NCI-H748 treated with DMSO at 0.1 percent for 48 hours (cell line): ENCODE results near the gene BCAS3.

Experiments used
- DNase-seq: peaks from one replicate; lab custom pipeline; 2025; lab: John Stamatoyannopoulos, UW

The BCAS3 gene

DNA sequence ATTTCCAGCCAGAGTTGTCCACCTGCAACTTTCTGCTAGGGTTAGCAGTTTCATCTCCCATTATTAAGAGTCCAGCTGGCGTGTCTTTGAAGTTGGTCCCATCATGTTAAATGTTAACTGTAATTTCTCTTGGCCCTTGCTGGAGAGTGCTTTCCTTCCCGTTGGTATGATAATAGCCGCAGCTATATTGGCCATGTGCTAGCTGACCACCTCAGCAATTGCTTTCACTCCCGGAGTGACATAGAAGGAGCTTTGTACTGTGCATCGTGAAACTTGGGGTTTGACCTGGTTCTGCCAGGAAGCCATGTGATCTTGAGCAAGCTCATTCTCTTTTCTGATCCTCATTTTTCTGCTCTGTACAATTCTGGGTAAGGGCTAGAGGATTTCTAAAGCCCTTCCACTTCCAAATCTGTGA is 641.0 kb downstream of the BCAS3 start:
- DNase-seq, result no peak

DNA sequence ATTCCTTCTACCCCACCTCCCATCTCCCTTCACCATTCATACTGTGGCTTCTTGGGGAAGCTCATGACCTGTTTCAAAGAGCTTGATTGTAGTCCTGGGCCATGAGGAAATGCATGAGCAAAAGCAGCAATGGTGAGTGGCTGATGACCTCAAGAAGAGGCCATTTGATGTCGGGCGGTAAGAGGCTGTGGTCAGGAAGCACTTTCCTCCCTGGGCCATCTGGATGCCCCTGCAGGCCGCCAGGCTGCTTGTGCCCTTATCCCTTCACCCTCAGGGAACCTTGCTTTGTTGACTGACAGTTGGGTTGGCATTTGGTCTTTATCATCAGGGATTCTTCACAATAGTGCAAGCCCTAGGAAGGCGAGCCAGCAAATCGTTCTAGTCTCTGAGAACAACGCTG is 643.7 kb downstream of the BCAS3 start:
- DNase-seq, result no peak

DNA sequence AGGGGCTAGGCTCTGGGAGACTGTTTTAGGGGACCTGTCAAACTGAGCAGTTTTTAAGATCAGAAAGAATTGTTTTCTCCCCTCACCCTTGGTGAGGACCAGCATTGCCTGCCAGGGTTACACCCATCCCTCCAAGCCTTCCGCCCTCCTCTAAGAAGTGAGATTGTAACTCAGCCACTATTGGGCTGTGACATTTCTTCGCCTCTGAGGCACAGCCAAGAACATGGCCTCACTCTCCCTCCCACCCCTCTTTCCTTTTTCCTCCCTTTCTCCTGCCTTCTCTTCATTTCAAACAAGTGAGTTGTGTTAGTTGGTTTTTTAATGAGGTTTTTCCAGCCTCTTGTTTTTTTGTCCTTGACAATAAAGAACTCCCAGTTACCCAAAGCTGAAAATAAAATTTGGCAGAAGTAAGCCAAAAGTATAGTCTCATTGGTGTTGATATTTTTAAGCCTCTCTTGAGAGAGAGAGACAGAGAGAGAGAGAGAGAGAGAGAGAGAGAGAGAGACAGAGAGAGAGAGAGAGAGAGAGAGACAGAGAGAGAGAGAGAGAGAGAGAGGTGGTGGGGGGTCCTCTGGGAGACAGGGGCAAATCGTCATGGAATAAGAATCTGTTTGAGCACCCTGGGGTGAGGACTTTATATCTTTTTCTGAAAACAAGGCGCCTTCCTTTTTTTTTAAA is 644.8 kb downstream of the BCAS3 start:
- DNase-seq, result no peak

DNA sequence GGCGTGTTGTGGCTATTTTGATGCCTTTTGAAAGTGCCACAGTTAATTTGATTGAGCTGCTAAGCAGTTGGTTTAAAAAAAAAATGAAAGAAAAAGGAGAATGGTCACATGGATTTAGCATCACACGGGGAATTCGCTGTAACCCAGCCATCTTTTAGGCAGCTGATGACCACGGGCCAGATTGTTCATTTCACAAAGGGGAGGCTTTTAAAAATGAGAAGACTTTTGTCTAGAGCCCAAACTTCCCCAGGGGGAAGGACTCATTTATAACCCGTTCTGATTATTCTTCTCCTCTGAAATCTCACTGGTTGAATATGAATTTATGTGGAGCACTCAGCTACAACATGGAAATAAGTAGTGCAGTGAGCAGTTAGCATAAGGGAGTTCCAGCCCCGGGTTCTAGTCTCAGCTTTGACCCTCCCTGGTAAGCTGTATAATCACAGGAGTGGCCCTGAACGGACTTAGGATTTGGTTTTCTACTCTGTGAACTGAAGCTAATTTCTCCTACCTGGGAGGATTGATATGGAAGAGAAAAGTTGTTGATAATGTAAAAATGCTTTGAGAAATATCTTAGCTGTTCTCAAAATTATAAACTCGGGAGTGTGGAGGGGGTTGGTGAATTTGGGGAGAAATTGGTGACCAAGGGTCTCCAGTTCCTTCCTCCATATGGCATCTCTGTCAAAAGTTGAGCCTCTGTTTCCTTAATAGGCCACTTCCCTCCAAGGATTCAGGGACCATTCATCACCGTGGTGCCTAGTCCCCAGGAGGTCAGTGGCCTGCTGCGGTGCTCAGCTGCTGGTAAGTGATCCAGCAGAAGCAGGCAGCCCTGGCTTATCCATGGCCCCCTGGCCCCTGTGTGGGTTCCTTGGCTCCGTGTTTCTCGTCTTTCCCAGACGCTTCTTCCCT is 645.6 kb downstream of the BCAS3 start:
- no peak for DNase-seq

DNA sequence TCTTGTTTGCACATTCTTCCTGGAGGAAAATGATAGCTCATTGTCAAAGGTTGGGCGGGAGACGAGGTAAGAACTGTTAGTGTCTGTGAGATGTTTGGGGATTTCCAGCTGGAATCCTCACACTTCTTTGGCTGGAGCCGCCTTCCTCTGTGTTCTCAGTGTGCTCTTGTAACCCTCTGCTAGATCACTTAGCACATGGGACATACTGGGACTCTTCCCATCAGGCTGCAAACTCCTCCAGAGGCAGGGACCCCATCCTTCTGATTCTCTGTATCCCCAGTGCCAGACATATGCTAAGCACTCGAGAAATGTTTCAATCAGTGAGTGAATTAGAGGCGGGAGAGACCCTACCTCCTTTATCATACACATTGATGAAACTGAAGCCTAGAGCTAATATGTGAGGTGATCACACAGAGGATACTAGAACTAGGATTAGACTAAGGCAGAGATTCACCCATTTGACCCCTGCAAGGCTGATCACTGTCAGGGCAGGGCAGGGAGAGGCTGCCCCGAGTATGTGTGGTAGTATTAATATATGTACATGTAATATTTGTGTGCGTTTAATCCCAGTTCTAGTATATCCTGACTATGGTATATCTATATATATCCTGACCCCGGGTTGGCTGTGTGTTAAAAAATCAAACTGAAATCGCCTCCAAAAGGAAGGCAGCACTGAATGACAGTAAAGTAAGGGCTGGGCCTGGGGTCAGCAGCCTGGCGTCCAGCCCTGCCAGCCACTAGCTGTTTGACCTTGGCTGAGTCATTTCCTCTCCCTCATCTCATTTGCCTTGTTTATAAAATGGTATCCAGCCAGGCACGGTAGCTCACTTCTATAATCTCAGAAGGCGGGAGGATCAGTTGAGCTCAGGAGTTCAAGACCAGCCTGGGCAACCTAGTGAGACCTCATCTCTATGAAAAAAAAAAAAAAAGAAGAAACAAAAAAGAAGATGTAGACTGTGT is 646.5 kb downstream of the BCAS3 start:
- DNase-seq, result no peak

DNA sequence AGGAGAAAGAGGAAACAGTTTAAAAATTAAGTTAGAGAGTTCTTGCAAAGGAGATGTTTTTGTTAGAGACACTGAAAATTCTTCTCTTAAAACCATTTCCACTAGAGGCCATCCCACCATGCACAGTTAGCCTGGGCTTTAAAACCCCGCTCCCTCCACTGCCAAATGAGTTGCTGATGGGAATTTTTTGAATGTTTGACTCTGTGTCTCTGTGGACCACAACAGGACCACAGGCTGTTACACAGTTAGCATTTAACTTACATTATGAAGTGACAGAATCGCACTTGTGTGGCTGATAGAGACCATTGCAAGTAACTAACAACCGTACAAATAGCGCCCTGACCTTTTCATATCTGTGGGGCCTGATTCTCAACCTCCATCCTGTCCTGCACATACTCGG is 647.3 kb downstream of the BCAS3 start:
- DNase-seq, result no peak

DNA sequence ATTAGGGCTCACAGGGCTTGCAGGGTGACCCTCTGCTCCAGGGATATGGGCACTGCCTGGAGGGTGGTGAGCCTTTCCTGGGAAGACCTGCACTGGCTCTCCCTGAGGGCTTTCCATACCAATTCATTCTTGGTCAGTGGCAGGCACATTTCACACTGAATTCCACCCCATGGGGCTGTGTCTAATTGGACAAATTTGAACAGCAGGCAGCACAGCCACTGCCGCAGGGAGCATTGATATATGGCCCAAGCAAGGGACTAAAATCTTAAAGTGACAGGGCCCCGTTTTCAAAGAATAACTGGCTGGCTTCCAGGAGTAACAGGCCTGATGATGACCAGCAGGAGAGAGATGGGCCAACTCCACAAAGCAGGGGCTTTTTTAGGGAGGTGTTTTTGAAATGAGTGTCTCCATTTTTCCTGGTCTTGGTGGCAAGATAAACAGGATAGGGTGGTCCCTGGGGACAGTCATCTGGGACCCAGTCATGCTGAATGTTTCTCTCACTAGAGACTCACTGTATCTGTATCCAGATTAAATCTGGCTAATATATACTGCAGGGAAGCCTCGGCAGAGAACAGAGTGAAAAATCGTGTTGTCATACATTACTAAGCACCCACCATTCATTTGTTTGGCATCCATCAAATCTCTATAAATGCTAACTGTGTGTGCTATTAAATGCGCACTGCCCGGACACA is 647.9 kb downstream of the BCAS3 start:
- no peak for DNase-seq

DNA sequence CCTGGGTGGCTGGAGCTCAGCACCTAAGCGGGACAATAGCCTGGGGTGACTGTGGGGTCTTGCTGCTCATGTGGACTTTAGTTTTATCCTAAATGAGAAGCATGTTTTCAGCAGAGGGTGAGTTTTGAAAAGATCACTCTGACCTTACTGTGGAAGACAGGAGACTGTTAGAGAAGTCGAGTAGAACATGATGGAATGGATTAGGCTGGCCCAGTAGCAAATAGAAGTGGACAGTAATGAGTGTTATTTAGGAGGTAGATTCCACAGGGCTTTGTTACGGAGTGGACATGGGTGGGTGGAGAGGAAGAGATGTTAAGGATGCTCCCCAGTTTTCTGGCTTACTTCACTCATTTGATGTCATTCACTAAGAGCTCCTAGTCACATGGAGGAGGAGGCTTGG is 648.7 kb downstream of the BCAS3 start:
- DNase-seq, result no peak

DNA sequence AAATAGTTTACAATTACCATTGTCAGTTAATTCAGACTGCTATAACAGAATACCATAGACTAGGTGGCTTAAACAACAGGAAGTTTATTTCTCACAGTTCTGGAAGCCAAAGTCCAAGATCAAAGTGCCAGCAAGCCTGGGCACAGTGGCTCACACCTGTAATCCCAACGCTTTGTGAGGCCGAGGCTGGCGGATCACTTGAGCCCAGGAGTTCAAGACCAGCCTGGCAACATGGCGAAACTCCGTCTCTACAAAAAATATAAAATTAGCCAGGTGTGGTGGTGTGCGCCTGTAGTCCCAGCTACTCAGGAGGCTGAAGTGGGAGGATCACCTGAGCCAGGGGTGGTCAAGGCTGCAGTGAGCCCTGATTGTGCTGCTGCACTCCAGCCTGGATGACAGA is 650.7 kb downstream of the BCAS3 start:
- DNase-seq, result no peak

DNA sequence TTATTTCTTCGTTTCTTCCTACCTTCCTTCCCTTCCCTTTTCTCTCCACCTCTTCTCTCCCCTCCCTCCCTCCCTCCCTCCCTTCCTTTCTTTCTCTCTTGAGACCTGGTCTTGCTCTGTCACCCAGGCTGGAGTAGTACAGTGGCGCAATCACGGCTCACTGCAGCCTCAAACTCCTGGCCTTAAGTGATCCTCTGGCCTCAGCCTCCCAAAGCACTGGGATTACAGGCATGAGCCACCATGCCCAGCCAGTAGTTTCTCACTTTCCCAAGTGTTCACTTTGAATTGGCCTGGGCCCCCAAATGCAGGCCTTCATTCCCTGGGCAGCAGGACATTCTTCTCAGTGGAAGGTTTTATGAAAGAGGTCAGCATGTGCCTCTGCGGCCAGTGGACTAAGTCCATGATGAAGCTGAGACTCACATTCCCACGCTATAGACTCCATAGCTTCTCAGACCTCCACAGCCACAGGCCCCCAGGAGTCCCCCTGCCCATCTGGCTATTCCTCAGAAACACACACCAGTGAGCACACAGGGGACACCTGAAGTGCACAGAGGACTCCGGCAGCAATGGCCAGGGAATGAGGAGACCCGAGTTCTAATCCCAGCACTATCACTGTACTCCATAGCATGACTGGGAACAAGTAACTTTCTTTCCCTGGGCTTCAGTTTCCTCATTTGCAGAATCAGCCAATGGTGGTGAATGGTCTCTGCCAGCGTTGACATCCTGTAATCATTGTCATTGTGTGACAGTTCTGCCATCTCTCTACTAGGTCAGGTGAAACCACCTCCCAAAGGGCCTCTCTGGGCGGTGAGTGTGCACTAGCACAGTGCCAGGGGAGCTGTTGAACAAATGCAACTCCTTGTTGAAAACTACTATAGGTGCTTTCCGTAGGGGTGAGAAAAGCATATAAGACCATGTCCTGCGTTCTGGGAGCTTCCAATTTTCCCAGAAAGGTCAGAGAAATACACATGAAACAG is 652.8 kb downstream of the BCAS3 start:
- DNase-seq, result no peak

DNA sequence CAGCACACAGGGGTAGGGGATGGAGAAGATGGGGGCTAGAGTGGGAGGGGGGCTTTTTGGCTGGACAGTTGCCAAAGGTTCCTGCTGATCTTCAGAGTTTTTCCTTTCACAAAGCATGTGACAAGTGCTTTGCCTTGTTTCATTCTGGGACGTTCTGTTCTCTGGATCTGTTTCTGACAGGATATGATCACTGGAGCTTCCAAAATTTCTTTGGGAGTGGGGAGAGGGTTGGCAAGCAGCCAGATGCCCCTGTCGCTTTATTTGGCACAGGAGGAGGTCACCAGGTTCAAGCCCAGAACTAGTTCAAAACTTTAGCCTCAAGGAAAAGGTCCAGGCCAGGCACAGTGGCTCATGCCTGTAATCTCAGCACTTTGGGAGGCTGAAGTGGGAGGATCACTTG is 653.5 kb downstream of the BCAS3 start:
- DNase-seq, result no peak

DNA sequence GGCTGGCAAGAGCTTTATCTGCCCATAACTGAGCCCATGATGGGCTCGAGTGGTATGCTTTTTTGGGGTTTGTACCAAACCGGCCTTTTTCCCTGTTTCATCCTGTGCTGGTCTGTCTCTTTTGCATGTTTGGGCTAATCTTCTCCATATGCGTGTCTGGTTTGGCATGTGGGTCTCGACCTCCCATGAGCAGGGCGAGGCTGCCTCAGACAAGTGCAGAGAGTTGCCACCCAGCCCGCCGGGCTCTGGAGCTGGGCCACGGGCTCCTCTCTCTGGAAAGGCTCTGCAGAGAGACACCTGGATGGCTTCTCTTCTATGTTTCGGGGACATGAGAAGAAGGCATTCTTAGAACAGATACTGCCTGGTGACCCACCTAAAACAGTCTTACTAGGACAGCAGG is 654.2 kb downstream of the BCAS3 start:
- no peak for DNase-seq

DNA sequence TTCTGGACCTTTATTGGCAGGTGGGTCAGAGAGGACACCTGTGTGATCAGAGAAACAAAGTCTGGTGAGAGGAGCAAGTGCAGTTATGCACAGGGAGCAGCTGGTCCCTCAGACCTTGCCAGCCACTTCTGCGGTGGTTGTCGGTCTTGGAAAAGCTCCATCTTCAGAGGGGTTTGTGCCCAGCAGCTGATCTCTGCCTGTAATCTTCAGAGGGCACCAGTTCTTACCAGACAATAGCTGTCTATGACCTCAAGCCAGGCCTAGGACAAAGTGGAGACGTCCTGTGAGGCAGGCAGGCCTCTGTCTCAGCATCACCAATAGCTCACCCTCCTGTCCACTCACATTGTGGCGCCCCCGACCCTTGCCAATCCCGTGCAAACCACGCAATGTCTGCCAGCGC is 655.5 kb downstream of the BCAS3 start:
- no peak for DNase-seq

DNA sequence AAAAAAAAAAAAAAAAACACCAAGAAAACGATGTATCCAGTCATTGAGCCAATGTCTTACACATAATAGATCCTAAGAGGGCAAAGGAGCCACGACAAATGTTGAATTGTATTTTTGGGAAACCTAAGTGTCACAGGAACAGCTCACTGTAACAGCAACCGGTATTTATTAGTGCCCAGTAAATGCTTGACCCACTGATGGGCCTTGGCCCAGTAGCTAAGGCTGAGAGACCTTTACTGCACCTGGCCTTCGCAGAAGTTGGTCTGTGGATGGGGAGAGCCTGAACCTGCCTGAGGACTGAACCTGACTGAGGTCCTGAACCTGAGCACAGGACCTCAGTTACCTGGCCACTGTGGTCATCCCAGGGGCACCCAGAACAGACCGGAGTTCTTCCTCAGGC is 657.0 kb downstream of the BCAS3 start:
- no peak for DNase-seq

DNA sequence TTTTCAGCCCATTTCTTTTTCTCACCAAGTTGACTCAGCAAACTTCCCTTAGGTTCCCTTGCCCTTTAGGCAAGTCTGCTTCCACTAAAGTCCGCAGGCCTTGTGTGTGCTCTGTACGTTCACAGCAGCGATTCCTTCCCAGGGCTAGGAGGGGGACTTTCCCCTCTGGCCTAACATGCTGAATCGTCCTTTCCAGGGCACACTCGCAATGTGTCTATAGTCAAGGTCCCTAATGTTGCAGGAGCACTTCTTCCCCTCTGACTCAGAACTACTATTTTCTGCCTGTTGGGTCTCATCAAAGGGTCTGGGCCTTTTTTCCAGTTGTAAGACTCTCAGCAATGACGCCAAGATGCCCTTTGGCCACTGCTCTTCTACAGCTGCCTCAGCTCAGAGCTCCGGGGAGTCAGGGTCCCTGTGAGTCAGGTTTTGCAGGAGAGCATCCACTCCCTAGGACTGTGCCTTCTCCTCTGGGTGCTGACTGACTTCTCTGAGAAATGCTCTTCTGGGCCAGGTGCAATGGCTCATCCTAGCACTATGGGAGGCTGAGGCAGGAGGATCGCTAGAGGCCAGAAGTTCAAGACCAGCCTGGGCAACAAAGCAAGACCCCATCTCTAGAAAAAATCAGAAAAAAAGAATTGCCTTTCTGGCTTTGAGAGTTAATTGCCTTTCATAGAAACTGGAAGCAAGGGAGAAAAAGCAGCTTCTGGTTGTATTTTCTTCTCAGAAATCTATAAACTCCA is 657.6 kb downstream of the BCAS3 start:
- DNase-seq, result no peak

DNA sequence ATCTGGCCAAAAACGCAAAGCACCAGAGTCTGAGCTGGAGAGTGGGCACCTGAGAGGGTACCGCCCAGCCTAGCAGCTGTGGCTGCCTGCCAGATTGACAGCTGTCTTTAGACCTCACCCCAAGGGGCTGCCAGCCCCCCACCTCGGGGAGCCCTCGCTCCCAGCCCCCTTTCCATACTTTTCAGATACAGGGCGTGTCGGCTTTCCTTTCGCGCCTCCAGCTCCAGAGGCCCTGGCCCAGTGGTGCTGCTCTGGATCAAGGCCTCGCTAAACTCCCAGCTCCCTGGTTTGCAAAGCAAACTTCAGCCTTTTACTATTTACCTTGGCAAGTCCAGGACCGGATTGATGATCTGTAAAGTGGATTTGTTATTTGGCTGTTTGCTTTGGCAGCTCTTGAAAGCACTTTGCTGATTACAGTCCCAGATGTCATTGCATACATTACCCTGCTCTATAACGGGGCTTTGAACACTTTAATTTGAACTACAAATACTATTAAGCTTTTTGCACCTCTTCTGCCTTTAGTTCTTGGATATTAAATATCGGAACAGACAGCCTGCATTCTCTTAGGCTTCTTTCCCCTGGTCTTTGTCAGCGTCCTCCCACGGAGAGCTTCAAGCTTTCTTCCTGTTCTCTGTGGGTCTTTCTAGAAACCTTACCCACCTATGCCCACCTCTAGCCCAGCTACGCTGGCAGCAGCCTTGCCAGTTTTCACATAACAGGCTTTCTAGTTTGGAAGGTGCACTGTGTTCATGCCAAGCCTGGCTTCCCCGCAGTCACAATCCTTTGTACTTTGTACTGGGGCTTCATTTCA is 658.4 kb downstream of the BCAS3 start:
- peak; percentile 80 for DNase-seq

DNA sequence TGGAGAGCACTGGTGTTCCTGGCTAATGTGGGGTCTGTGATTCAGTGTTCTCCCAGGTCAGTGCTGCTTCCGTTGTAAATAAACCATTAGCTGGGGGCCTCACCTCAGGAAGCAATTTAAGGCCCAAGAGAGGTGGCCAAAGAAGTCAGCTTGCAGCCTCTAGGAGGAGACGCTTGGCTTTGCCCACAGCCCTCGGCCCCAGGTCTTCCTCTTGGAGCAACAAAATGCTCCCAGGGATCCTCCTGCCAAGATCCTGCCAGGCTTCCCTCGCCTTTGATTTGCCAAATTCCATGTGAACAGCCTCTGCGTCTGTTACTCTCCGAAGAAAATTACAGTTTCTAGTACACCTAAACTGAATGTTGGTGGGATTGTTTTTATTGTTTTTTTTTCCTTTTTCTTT is 659.6 kb downstream of the BCAS3 start:
- no peak for DNase-seq

DNA sequence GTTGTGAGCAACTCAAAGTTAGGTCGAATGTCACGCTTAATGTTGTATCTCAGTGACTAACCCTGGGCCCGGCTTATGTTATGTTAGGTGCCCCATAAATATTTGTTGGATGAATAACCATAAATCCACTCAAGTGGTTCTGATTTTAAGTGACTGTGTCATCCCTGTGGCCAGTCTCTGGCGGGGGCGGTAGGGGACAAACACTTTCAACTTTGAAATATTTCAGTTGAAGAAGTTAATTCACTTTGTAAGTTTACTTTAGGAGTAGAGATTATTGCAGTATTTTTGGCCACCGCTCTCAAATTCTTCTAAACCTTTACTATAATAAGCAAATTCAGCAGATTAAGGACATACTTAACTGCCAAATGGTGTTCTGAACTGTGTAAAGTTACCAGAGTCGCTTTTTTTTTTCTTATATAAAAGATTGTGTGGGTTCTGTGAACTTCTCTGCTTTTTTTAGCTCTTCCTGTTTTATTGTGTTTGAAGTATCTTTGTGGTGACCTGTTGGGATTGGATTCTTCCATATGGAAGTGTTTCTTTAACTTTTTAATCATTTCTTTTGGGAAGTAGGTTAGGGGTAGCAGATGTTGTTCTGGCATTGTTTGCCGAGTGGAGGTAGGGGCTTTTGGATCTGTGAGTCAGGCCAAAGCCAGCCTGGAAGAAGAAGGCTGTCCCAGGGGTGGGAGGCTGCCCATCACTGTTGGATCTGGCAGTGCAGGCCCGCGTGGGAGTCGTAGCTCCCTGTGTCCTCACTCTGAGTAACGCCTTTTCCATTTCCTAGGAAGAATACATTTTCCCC is 660.5 kb downstream of the BCAS3 start:
- DNase-seq, result no peak
